ENCODE data around the gene RPN2. TPM values are rescaled to one million over a fixed set of nuclear protein-coding genes. Genes with fewer than 3 reads are reported as not detected.

Gene RPN2
- total and polyA plus RNA-seq, 2 of the 13 experiments (the other 11 are each of a cell fraction or from before 2014, with no cell fraction given), result 587 to 1,818 TPM

- TF ChIP-seq, protein P1, sequence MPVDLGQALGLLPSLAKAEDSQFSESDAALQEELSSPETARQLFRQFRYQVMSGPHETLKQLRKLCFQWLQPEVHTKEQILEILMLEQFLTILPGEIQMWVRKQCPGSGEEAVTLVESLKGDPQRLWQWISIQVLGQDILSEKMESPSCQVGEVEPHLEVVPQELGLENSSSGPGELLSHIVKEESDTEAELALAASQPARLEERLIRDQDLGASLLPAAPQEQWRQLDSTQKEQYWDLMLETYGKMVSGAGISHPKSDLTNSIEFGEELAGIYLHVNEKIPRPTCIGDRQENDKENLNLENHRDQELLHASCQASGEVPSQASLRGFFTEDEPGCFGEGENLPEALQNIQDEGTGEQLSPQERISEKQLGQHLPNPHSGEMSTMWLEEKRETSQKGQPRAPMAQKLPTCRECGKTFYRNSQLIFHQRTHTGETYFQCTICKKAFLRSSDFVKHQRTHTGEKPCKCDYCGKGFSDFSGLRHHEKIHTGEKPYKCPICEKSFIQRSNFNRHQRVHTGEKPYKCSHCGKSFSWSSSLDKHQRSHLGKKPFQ (CRISPR knock-in tag; IDR thresholded peaks at IDR 0.05; ENCODE audit: insufficient replicate concordance), result no peak
- TF ChIP-seq MZF1 (CRISPR knock-in tag; IDR thresholded peaks at IDR 0.05; ENCODE audit: borderline replicate concordance) (no peak), POLR2AphosphoS2 (IDR thresholded peaks at IDR 0.05; ENCODE audit: low read depth, low read length) (no peak), SMYD3 (CRISPR knock-in tag; IDR thresholded peaks at IDR 0.05) (peak; percentile 88), THAP11 (CRISPR knock-in tag; IDR thresholded peaks at IDR 0.05) (peak; percentile 82), FOXA1 (IDR thresholded peaks at IDR 0.05) (no peak), FOXA1 (CRISPR knock-in tag; IDR thresholded peaks at IDR 0.05) (peak; percentile 86), SYNCRIP (IDR thresholded peaks at IDR 0.05; ENCODE audit: insufficient read depth, low read depth, low read length) (no peak), MYNN (CRISPR knock-in tag; IDR thresholded peaks at IDR 0.05; ENCODE audit: low read depth) (no peak), GFI1 (CRISPR knock-in tag; IDR thresholded peaks at IDR 0.05; ENCODE audit: borderline replicate concordance) (0 out of 2 replicates have a peak, but pooled peaks have one; percentile 30), KLF13 (CRISPR knock-in tag; IDR thresholded peaks at IDR 0.05) (no peak), YY1 (IDR thresholded peaks at IDR 0.05; ENCODE audit: insufficient read depth, insufficient replicate concordance, low read depth, low read length) (no peak), SMAD1 (CRISPR knock-in tag; IDR thresholded peaks at IDR 0.05; ENCODE audit: borderline replicate concordance, low read depth) (no peak), MBNL3 (CRISPR knock-in tag; conservative IDR thresholded peaks at IDR 0.05) (no peak), CENPX (CRISPR knock-in tag; IDR thresholded peaks at IDR 0.05) (no peak), KLF15 (CRISPR knock-in tag; IDR thresholded peaks at IDR 0.05; ENCODE audit: borderline replicate concordance) (no peak), ZNF720 (CRISPR knock-in tag; IDR thresholded peaks at IDR 0.05) (no peak), ZKSCAN8 (CRISPR knock-in tag; IDR thresholded peaks at IDR 0.05; ENCODE audit: borderline replicate concordance) (peak; percentile 91), HMG20A (CRISPR knock-in tag; IDR thresholded peaks at IDR 0.05; ENCODE audit: borderline replicate concordance) (peak; percentile 90), EP300 (IDR thresholded peaks at IDR 0.05; ENCODE audit: low read depth in 2 of 2, low read length in 2 of 2) (peak; percentile 43 to 87; a peak in 2 of 4 replicates), EP300 (CRISPR knock-in tag; IDR thresholded peaks at IDR 0.05; ENCODE audit: borderline replicate concordance) (peak; percentile 53; the same call in 1 of the 2 replicates), ZSCAN31 (CRISPR knock-in tag; IDR thresholded peaks at IDR 0.05; ENCODE audit: low read depth) (no peak), IKZF1 (IDR thresholded peaks at IDR 0.05) (no peak), XBP1 (CRISPR knock-in tag; IDR thresholded peaks at IDR 0.05) (no peak), JUNB (CRISPR knock-in tag; IDR thresholded peaks at IDR 0.05; ENCODE audit: borderline replicate concordance) (no peak), KLF11 (CRISPR knock-in tag; IDR thresholded peaks at IDR 0.05) (no peak), EZH2 (conservative IDR thresholded peaks at IDR 0.05; ENCODE audit: low read depth, low read length) (no peak), ZBTB42 (CRISPR knock-in tag; IDR thresholded peaks at IDR 0.05) (peak; percentile 14; the same call in 1 of the 2 replicates), PHF20 (CRISPR knock-in tag; IDR thresholded peaks at IDR 0.05) (no peak), EEA1 (CRISPR knock-in tag; IDR thresholded peaks at IDR 0.05; ENCODE audit: borderline replicate concordance) (no peak), NRL (CRISPR knock-in tag; IDR thresholded peaks at IDR 0.05; ENCODE audit: borderline replicate concordance) (no peak), ZNF205 (CRISPR knock-in tag; IDR thresholded peaks at IDR 0.05) (peak; percentile 81; the same call in 1 of the 2 replicates), MLLT10 (CRISPR knock-in tag; IDR thresholded peaks at IDR 0.05) (no peak), SNAPC2 (CRISPR knock-in tag; IDR thresholded peaks at IDR 0.05) (peak; percentile 87)
Observed at GRCh38 chr20:37285664-37286374, 106.7 kb downstream of the RPN2 start (continued).

Measured in HepG2 (cell line).